ENCODE measurements around the gene POLR1D. TPM values are rescaled to one million over a fixed set of nuclear protein-coding genes. Genes with fewer than 3 reads are reported as not detected.
A peak's percentile ranks its signal among the peaks of the same experiment; 100 is the strongest.

The POLR1D gene
- polyA plus RNA-seq, 12 donors: 102 to 162 (median 142) TPM; not detected in 1

DNA sequence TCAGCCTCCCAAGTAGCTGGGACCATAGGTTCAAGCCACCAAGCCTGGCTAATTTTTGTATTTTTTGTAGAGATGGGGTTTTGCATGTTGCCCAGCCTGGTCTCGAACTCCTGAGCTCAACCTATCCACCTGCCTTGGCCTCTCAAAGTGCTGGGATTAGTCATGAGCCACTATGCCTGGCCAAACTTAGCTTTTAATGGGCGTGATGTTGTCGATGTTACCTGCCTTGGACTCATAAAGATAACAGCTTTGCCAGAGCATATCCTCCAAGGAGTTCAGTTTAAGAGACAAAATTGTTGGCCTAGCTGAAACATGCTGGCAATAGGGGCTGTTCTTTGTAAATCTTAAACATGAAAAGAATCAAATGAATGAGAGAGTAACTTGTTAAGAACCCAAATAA, 13.1 kb downstream of the POLR1D start:
- DNase-seq: no peak

DNA sequence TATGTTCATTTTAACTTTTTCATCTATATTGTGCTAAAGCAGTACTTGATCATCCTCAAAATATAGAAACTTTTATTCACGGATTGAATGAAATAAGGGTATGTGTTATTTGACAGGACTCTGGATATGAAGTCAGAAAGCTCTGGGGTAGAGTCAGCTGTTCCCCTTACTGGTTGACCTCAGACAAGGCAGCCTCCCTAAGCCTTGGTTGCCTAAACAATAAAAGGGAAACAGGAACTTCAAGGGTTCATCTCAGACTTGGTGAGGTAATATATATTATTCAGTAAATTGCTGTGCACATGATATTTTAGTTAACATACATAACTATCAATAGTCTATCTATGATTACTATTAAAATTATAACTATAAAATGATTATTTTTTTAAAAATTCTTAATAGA, 13.6 kb downstream of the POLR1D start:
- no peak for DNase-seq

DNA sequence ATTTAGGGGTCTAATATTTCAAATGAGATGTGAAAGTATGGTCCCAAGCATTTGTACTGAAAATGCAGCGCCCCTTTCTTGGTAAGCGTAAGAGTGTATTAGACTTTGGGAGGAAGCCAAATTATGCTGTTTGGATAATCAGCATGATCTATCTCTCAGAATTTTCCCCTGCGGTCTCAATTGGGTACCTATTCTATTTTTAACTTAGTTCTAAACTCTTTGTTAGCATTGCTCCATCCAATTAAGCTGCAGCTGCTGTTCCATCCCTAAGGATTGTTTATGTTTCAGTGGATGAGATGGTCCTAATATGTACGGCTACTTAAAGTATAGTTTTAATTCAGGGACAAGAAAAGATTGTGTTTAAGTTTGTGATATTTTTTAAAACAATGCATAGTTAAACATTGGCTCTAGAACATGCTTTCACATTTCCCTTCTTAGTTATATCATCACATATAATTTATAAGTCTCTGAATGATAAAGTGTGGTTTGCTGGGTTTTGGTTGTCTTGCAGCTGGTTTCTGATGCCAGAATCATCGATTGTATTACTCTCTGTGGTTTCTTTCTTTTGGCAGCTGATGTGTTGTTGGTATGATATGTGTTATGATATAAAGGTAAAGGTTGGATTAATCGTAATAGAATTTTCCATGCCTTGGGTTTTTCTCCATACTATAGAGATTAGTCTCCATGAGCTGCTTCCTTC, 15.0 kb downstream of the POLR1D start:
- DNase-seq: no peak

DNA sequence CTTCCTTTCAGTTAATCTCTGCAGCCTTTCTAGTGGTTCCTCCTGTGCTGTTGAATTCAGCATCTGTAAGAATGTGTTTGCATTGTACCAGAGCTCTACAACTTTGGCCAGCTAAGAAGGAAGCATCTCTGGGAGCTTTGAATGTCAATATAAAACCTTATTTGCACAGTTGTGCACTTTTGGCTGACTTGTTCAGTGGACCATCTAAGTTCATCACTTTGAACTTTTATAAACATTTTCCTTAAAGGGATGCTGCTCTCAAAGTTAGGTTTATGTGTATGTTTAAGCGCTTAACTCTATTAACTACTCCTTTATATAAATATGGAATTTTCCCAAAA, 15.6 kb downstream of the POLR1D start:
- DNase-seq: no peak

DNA sequence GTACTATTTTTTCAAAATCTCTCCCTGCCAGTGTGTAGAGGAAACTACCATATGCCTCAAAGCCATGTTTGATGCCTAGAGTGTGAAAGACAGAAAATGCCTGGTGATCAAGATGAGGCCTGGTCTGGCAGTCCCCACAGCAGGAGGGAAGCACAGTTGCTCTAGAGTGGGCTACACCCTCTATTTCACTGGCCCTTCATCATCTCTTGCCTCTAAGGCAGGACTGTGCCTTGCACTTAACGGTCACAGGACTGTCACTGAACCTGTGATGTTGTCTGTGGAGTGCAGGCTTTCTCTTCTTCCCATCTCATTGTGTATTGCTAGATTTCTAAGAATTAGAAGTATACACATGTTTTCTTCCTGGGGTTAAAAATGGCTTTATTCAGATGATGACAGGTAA, 16.3 kb downstream of the POLR1D start:
- no peak for DNase-seq

DNA sequence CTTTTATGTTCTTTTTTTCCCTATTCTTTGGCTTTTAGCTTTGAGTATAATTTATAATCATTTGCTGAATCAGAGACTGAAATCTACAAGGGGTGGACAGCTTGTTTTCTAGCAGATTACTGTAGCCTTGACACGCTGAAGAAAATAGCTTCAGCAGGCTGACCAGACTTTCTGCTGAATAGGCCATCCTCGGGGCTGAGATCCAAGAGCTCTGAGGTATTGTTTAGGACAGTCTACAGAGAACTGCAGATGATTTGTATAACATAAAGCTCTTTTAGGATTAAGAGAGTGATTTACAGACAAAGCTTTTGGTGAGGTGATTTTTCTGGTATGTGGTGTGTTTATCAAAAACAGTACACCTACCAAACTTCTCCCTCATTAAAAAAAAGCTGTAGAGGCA, 16.8 kb downstream of the POLR1D start:
- peak; percentile 62 for DNase-seq

DNA sequence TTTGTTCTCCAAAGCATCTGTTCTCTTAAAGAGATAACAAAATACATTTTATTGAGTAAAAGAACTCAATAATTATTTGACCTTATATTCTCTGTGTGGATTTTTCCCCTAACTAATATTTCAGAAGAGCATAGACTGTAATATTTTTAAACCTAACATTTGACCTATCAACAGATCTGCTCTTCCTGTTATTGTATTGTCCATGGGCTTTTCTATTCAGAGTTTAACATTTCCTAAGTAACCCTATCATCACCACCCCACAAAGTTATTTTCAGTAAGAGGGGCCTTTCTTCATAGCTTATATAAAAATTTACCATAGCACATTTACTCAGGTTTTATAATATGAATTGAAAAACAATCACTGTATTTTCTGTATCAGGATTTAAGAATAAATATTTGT, 17.5 kb downstream of the POLR1D start:
- DNase-seq: no peak

DNA sequence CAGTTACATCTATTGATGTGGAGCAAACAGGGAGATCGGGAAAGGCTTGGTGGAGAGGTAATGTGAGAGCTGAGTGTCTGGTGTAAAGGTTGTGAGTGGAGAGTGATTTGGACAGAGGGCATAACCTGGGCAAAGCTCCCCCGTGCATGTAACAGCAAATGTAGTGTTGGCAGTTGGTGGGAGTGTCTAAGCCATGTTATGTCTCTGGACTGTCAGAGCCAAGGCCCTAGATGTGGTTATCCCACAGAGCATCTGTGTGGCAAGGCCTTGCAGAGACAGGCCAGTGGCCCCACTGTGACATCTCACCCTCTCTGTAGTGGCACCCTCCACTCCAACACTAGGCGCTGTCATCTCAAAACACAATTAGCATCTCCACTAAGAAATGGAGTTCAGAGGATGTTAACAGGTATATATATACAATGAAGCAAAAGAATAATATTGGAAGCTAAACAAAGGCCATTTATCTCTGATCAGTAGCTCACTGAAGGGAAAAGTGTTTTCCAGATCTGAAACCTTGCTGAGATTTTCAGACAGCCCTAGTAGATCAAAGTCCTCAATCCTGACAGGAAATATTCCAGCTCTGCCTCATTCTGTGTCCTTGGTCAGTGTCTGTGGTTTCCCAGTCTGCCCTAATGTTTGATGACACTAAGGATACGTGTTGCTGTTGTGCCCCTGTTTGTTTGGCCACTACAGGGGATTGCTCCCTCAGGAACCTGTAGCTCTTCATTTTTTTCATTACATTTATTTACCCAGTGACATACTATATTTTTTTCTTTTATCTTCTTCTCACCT, 20.2 kb downstream of the POLR1D start:
- DNase-seq: no peak

DNA sequence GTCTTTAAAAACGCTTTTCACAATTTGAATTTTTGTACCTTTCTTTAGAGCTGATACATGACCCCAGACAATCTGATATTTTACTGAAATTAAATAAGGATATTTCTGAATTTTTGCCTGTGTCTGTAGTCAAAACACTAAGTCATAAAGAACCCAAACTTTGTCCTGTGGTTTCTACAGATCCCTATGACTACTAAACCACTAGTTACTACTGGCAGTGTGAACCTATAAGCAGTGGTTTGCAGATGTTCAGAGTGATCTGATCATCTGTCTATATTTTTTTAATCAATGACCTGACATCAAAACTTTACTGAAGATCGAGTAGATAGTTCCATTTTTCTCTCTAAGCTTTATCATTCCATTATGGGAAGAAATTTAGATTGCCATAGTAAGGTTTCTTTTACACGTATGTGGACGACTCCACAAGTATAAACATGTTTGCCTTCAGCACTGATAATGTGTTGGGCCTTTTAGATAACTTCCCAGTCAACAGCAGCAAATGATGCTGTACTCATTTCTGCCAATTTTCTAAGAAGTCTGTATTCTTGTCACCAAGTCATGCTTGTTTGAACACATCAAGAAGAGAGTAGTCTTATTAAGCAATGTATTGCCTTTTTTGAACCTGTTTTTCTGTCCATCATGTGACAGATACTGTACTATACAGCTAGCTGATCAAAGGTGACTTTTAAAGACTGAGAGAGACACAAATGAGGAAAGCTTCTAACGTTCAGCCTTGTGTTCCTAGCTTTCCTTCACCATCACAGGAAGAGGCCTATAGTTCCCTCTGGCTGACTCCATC, 21.8 kb downstream of the POLR1D start:
- no peak for DNase-seq

DNA sequence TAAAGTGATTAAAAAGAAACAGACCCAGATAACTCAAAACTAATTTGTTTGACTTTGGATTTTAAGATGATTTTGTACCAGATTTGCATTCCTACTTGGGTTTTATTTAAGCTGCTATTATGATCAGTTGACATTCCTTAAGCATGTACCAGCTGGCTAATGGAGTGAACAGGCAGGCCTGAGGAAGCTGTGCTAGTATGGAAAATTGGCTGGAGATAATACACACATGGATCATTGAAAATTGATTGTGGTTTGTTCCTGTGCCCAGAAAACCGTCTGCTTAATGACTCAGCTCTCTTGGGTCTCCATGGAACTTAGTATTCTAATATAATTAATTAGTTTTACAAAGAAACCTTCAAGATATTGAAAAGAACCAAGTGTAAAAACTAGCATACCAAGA, 22.6 kb downstream of the POLR1D start:
- peak; percentile 42 for DNase-seq

DNA sequence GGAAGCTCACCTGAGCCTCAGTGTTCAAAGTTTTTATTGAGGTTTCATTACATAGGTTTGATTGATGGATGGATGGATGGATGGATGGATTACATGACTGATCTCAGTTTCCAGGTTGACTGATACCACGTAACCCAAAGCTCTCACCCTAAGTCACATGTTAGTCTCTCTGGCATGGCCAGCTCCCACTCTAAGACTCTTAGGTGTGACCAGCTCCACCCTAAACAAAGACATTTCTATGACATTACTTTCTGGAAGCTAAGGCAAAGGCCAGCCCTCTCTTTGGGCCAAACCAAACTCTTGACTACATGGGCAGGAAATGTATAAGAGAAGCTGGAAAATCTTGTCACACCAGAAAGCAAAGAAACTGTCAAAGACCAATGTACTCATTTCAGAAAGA, 28.6 kb downstream of the POLR1D start:
- DNase-seq: no peak

DNA sequence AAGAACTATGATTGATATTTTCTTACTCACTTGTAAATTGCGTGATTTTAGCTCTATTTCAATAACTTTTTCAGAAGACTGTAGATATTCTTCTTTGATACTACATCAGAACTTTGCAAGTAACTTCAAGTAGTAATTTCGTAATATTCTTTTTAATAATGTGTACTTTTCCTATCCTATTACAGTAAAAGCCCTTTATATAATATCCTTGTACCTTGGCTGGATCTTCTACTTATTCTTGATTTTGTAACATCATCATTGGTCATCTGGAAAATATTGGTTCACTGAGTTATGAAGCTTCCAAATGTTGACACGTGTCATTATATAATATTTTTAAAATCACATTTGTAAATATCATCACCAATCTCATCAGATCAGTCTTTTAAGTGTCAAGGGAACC, 32.4 kb downstream of the POLR1D start:
- DNase-seq: no peak

DNA sequence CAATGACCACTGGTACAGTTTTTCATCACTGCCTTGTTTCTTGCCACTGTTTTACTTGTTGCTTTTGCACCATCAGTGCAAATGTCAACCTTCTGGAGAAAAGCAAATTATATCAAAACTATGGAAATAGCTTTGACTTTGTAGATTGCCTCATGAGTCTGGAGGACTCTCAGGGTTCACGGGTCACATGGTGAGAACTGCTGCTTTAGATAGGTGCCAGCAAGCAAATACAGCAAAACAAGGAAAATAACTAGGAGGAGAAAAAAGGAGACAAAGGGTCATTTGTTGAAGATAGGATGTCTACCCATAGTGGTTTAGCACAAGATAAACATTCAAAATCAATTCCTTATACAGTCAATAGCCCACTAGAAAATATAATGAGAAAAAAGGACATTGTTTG, 33.1 kb downstream of the POLR1D start:
- DNase-seq: no peak

DNA sequence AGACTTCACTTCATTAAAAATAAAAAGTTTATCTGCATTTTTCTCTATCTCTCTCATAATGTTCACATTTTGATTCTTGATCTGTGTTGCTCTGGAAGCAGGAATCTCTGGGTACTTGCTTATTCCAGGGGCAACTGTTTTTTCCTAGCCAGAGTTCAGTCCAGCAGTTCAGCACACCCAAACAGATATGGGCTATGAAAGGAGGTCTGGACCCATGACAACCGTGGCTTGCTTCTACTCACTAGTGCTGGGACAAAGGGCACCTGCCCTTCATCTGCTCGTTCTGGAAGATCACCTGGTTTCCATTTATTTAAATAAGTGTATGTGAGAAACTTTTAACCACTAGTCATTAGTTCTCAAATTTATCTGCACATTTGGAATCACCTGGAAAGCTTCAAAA, 36.0 kb downstream of the POLR1D start:
- DNase-seq: no peak

DNA sequence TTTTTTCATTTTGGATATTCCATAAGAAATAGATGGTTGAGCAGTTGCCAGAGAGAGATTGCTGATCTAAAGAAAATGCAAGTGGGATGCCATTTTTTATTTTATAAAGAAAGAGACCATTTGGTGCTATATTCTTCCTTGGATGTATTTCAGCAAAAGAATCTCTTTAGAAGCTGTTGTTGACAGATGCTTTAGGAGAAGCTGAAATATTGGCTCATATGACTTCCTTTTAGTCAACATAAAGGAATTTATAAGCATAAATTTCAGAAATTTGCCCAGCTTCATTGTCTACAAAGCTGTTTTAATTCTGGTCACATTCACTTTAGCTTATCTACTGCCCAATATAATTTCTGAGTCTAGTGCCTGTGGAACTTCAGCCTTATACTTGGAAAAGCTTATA, 36.9 kb downstream of the POLR1D start:
- no peak for DNase-seq

DNA sequence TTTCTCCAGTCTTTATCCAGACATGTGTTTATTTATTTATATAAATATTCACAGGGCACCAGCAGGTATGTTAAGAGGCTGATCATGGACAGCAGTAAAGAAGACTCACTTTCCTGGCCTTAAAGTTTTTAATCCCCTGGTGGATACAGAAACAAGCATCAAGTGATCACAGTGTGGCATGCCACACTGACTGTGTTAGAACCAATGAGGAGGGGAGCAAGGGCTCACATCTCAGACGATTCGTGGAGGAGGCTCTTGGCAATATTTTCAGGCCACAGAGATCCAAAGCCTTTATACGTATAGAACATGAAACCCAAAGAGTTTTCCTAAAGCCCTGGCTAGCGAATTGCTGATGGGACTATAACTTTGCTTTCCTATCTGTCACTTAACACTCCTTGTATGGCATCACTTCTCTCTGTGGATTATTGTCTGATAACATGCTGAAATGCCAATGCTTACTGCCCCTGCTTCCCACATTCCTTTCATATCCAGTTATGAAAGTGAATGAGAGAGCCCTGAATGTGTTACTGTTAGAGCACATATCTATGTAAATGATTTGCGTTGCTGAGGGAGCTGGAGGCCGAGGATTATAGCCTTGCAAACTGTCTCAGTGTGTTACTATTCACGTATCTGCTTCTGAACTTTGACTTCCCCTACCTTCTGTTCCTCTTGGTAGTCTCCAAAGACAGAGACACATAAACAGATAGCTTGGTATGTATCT, 37.6 kb downstream of the POLR1D start:
- no peak for DNase-seq

DNA sequence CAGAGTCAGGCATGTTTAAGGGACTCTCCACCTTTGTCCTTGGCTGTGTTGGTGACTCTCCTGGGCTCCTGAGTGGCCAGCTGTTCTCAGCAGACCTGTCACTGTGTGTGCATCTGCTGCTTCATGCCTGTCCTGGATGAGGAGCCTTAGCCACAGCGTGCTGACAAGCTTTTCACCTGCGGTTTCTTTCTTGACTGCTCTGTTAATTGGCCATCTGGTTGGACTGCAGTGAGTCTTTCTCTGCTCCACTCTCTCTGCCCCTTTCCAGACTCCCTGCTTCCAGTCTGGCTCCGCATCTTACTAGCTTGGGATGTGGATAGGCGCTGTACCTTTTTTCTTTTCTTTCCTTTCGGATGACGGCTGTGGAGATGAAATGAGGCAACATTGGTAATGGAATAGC, 38.8 kb downstream of the POLR1D start:
- no peak for DNase-seq

DNA sequence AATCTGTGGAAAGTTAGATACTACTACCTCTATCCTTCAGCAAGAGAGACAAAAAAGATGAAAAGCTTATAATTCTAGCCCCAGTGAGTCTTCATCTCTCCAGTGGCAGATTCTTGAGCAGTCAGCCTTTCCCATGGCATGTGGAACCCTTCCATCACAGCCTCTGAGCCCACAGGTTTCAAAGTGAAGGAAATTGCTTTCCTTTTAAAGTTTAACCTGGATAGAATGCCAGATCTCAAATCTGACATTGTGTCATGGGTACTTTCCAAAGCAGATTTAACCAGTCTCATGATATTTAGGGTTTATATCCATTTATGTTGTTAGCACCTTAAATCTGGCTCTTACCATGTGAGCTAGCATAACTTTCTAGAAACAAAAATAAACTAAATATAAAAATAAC, 39.3 kb downstream of the POLR1D start:
- DNase-seq: no peak

DNA sequence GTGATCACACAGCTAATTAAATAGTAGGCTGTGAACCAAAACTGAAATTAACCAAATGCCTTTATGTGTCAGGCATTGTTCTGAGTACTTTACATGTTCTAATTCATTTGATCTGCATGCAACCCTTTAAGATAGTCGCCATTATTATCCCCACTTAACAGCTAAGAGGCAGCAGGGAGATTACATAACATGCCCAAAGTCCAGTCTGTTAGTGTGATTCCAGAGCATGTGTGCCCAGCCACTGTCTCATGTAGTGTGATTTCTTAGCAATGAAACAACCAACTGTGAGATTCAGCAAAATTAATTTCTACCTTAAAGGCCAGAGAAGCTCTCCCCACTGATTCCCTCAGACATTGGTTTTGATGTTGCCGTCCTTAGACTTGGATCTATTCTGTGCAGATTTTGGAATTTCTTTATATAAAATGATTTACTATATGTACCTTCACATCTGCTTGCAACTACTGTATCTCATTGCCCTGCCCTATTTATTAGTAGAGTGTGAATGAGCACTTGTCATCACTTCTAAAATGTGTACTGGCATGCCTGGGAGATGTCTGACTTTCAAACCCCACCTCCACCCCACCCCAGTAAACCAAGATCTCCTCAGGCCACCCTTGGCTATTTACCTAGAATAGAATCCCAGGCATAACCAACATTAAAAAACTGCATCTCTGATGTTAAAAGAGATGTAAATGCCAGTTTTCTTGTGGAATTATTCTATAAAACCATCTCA, 41.2 kb downstream of the POLR1D start:
- no peak for DNase-seq

DNA sequence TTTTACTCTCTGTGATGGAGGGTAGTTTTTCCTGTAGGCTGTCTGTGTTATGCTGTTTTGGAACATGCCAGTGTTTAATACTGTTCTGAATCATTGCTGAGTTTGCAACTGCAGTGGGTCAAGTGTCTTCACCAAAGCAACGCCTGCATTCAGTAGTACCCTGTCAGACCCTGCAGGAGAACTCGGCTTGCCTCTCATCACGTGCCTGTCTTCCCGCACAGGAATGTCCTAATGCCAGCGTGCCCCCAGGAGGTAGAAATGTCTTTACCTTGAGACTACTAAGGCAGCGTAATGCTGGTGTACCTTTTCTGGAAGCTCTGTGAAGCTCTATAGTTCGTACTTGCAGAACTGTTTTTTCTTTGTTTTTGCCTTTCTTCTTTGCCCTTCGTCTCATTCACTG, 42.3 kb downstream of the POLR1D start:
- no peak for DNase-seq

DNA sequence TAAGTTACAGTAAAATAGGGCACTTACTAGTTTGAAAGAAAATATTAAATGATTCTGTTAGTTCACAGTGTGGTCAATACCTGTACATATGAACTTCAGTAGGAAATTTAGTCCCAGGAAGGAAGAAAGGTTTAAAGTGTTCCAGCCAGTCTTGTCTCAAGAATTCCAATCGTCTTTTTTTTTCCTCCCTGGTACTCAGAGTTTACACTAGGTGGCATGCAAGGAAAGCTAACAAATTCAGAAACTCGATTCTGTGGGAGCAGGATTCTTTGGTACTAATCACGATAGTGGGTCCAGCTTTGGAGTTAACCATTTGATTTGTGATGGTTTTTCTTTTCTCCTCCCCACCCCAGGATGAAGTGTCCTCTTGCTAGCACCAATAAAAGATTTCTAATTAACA, 43.6 kb downstream of the POLR1D start:
- no peak for DNase-seq

DNA sequence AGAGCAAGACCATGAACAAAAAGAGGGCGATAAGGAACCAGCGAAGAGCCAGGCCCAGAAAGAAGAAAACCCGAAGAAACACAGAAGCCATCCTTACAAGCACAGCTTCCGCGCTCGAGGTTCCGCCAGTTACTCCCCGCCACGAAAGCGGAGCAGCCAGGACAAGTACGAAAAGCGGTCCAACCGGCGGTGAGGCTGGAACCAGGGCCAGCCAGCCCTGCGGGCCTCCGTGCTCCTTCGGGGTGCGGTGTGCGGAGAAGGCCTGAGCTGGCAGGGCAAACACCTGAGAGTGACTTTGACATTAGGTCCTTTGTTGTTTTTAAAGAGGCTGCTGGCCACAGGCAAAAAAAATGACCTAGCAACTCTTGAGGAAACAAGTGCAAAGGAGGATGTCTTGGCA, 44.1 kb downstream of the POLR1D start:
- no peak for DNase-seq

All from muscle of arm (tissue), 12 donors.